G401 (cell line): Measurements from ENCODE around the gene TBCEL. TPM values are rescaled to one million over a fixed set of nuclear protein-coding genes. Genes with fewer than 3 reads are reported as not detected.
A peak's percentile ranks its signal among the peaks of the same experiment; 100 is the strongest.
"Not testable (repeated sequence)": the region's sequence is repeated elsewhere in the genome, so short reads cannot be mapped to it uniquely, and the experiment has no call there.

Source experiments
- DNase-seq: peaks from one replicate; pipeline ENCODE4 v3.0.0-alpha.2; 2015; ENCODE audit warnings: low spot score
- in situ Hi-C: cut with HindIII; loops from 2 replicates; pipeline ENCODE4 v1.10.0; 2016; ENCODE audit warnings: low sequenced_read_pairs, mixed read lengths
- total RNA-seq: library from RNA; depleted of rRNA; stranded (reverse); fragments of >200 nt; shearing (Covaris generic); gene quantifications from 2 replicates; pipeline ENCODE4 v1.2.3, GENCODE V29; 2014

Gene TBCEL
- total RNA-seq, 1 experiment from 2014 or later: 9.5 TPM

DNA sequence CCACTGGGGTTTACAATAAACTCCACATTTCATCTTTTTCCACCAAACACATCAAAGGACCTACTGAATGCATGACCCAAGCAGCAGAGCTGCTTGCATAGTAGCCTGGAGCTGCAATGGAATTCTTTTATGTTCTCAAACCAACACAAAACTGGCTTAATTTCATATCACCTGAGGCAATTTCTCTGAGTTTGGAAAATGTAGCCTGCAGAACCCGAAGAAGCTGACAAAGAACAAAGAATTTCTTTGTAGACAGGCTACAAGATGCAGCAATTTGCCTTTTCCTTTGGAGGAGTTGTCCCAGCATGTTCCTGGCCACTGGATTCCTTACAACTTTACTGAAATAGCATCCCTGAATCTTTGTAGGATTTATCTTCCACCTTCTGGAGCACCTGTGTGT is 71.7 kb downstream of the TBCEL start:
- in situ Hi-C loops: no loop called here
- no peak for DNase-seq

DNA sequence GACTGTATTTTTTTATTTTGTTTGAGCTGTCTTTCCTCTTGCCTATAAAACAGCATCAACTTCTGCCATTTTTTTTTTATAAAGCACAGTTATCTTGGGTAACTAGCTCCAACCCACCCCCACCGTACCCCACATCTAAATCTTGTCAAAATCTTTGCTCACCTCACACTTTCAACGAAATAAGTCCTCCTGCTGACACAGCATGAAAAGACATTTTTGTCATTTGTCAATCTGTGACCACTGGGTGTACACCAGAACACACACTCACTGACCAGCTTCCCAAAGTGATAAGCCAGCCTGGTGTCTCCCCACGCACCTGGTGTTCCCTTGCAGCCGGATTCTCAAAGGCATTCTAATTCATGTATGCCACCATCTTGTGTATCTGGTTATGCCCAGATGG is 75.5 kb downstream of the TBCEL start:
- in situ Hi-C loops: no loop called here

GRCh38 chr11:121099885-121100284 is 76.0 kb downstream of the TBCEL start:
- in situ Hi-C loops: no loop called here
- DNase-seq: no peak

More for the DNA sequence above, 75.5 kb downstream of the TBCEL start:
- no peak for DNase-seq

- in situ Hi-C loops: no loop called here
- DNase-seq: no peak
These were observed 77.0 kb downstream of the TBCEL start, which contains the start of gene TECTA for GRCh38 chr11:121100943-121101342. Gene TECTA, plus strand, starts transcription at chr11:121101243. Its CDS starts 1,423 bp downstream, at chr11:121102666.

DNA sequence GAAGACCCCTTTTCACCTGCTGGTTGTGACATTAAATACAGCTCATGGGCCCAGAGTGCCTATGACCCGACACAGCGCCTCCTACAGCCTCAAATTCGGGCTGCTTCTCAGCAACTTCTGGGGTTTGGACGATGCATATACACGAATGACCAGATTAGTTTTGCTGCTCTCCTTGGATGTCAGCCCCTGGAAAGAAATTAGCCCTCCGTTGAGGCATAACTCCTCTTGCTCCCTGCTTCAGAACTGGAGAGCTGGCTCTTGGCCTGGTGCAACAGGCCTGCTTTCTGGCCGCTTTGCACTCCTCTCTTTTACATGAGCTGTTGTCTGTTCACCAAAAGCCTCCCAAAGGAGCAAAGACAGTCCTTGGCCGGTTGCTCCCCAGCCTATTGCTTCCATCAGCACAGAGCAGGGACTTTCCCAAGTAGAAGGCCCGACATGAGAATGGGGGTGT is 80.4 kb downstream of the TBCEL start:
- no peak for DNase-seq
- in situ Hi-C loops: no loop called here

DNA sequence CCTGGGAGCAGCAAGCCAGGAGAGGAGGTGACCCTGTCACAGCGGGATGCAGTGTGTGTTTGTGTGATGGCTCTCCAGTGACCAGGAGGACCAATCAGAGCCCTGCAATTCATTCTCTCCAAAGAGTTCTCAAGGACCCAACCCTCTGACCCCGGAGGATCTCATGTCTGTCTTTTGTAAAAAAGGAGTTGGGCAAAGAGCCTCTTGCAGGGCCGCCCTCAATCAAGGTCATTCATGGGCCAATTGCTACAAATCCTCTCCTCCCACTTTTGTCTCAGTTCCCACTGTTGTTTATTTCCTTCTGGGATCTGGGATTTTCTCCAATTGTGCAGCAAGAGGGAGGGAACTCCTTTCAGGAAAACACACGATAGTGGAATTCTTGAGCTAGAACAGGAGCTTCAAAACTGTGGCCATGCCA is 81.2 kb downstream of the TBCEL start:
- DNase-seq: peak; percentile 4
- in situ Hi-C loops: no loop called here

DNA sequence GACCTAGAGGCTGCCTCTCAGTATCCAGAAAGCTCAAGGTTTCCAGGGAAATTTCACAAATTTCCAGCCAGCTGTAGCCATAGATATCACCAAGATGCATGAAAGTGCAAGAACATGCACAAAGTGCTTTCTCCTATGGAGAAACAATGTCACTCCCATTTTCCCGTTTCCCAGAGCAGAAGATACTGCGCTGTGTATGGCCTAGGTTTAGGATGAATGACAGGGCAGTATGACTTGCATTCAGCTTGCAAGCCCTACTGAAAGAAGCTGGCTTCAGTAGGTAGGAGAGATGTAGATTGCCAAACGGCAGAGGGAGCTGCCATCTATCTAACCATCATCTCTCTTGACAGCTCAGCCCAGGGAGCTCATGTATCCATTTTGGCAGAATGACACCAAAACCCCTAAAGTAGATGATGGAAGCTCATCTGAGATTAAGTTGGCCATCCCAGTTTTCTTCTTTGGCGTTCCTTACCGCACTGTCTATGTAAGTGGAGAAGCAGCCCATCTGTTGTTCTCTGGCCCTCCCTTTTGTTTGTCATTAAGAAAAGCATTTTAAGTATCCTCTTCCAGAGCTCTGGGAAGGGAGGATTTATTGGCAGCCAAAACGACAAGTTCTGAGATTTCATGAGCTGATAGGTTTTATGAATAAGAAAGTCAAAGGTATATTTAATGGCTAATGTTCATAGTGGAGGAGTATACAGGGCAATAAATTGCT is 81.7 kb downstream of the TBCEL start:
- DNase-seq: no peak
- in situ Hi-C loops: no loop called here

DNA sequence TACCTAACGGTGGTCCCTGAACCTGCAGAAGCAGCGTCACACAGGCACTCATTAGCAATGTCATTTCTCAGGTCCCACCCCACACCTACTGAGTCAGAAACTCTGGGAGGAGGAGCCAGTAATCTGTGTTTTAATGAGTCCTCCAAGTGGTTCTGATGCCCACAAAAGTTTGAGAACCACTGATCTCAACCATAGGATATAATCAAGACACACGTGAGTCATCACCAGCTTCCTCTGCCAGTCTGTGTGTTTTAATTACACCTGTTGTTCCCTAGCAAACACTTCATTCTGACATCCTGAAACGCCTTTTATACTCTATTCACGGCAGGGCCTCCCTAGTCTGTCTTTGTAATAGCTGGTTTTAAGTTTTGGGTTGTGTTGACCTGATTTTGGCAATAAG is 82.9 kb downstream of the TBCEL start:
- DNase-seq: no peak
- in situ Hi-C loops: no loop called here

DNA sequence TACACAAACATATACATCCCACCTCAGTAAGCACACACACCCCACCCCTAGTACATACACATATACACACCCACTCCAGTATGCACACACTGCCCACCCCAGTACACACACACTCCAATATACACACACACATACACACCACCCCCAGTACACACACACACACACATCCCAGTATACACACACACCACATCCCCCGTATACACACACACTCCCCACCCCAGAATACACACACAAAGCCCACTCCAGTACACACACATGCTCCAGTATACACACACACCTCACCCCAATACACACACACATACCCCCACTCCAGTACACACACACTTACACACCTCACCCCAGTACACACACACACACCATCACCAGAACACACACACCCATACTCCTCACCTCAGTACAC is 84.5 kb downstream of the TBCEL start:
- no peak for DNase-seq
- in situ Hi-C loops: no loop called here

- no peak for DNase-seq
- in situ Hi-C loops: no loop called here
These were observed 85.6 kb downstream of the TBCEL start for GRCh38 chr11:121109471-121109870.

DNA sequence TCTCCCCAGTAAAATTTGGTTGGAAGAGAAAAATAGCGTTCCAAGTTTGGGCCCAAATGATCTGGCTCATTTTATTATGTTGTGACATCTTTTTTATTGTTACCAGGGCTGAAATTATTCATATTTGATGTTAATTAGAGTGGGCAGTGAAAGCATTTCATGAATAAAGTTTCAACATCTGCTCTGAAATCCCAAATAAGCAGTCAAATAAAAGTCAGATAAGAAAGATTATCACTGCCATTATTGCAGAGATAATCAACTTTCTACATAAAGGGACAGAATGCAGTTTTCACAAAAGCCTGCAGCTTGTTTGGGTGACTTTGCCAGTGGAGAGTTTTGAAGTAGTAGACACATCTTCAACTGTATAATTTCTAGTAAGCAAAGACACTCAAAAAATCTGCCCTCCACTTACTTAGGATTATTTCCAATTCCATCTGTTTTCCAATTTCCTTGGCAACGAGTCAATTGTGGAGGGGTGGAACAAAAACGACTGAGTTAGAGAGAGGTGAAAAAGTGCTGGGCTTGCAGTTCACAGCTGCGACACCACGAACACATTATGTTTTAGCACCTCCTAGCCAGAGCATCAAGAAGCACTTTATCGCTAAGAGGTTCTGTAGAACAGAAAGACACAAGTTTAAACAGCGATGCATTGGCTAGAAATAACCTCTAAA is 86.1 kb downstream of the TBCEL start:
- DNase-seq: no peak
- in situ Hi-C loops: no loop called here

GRCh38 chr11:121110871-121111724 is 87.2 kb downstream of the TBCEL start:
- in situ Hi-C loops: no loop called here

DNA sequence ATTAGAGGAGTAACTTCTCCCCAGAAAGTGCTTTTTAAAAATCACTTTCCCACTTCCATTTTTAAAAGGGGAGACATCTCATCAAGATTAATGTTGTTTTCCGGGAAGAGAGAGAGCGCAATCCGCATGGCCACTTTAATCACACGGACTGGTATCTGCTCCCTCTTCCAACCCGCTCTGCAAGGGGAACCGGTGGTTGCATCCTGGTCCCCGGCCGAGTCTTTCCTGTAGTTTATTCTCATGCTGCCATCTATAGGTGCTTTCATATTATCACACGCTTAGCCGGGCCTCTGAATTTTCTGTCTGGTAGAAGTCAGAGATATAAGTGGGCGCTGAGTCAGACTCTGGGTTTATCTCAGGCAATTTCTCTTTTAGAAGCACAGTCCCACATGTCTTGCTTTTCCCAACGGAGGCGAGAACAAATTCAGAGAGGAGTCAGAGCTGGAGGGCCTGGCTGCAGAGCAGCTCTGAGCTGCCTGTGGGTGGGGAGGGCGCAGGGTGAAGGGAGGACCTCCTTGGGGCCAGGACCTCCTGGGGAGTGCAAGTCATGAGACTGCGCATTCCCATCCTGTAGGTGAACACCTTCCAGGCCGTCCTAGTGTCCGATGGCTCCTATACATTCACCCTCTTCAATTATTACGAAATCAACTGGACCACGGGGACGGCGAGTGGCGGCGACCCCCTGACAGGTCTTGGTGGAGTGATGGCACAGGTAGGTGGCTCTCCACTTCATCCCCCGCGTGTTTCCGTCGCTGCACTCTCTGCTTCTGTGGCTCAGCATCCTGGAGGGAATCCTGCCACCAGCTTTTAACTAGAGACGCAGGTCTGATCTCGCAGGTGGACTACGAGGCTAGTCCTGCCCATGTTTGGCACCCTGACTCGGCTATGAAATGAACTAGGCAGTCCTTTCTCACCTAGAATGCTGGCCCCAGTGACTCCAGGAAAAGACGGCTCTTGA is 88.9 kb downstream of the TBCEL start:
- in situ Hi-C loops: no loop called here
- DNase-seq: peak; percentile 51

More at GRCh38 chr11:121110871-121111724, 87.2 kb downstream of the TBCEL start:
- no peak for DNase-seq

DNA sequence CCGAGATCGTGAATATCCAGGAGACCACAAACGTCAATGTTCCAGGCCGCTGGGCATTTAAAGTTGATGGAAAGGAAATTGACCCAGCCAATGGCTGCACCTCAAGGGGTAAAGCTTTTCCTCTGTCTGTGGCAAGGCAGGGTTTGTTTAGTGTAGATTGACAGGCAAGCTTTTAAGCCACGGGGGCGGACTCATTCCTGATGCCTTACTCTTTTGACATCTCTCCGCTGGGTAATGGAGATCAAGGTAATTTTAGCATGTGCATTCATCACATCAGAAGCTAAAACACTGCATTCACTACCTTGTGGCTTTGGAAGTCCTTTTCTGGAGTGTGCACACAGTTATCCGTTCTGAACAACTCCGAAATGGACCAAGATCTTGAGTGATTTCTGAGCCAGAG is 89.7 kb downstream of the TBCEL start:
- no peak for DNase-seq
- in situ Hi-C loops: no loop called here

GRCh38 chr11:121115024-121115423 is 91.1 kb downstream of the TBCEL start:
- in situ Hi-C loops: not testable (repeated sequence)

GRCh38 chr11:121117788-121118187 is 93.9 kb downstream of the TBCEL start:
- in situ Hi-C loops: no loop called here
- no peak for DNase-seq

More at GRCh38 chr11:121115024-121115423, 91.1 kb downstream of the TBCEL start:
- DNase-seq: not testable (repeated sequence)

DNA sequence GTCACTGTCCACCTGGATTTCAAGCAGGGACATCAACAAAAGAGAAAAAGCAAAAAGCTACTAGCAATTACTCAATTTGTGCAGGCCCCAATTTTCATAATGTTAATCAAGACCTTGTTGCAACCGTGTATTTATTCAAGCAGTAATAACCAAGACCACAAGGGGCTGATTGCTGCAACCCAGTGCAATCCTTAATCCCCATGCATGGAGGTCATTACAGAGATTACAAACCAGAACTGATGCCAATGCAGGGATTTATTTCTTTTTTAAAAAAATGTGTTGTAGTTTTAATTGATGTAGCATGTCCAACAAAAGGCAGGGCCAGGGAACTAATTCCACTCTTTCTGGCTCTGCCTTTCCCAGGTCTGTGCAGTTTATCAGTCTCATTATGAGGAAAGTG is 95.5 kb downstream of the TBCEL start:
- no peak for DNase-seq
- in situ Hi-C loops: no loop called here

GRCh38 chr11:121122328-121122727 is 98.4 kb downstream of the TBCEL start:
- no peak for DNase-seq
- in situ Hi-C loops: no loop called here
